D341Med (cell line): ENCODE data around the gene POU4F2.
A peak's percentile ranks its signal among the peaks of the same experiment; 100 is the strongest.

ENCODE experiments used
- DNase-seq: peaks from one replicate; pipeline ENCODE4 v3.0.0; 2012; ENCODE audit warnings: low spot score

POU4F2 gene, protein sequence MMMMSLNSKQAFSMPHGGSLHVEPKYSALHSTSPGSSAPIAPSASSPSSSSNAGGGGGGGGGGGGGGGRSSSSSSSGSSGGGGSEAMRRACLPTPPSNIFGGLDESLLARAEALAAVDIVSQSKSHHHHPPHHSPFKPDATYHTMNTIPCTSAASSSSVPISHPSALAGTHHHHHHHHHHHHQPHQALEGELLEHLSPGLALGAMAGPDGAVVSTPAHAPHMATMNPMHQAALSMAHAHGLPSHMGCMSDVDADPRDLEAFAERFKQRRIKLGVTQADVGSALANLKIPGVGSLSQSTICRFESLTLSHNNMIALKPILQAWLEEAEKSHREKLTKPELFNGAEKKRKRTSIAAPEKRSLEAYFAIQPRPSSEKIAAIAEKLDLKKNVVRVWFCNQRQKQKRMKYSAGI

DNA sequence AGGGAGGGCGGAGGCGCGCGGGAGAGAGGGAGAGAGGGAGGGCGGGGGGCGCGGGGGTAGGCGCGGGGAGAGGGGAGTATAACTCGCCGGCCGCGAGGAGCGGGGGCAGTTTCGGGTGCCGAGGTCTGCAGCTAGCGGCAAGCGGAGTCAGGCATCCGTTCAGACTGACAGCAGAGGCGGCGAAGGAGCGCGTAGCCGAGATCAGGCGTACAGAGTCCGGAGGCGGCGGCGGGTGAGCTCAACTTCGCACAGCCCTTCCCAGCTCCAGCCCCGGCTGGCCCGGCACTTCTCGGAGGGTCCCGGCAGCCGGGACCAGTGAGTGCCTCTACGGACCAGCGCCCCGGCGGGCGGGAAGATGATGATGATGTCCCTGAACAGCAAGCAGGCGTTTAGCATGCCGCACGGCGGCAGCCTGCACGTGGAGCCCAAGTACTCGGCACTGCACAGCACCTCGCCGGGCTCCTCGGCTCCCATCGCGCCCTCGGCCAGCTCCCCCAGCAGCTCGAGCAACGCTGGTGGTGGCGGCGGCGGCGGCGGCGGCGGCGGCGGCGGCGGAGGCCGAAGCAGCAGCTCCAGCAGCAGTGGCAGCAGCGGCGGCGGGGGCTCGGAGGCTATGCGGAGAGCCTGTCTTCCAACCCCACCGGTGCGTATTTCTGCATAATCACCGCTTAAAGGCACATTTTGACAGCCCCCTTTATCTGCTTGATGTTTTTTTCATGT, at the start of gene POU4F2:
Gene POU4F2, plus strand, starts transcription at position 108 of the 720 bp plus-strand sequence. Its CDS starts 248 bp downstream, at position 356.
- DNase-seq: peak; percentile 77

DNA sequence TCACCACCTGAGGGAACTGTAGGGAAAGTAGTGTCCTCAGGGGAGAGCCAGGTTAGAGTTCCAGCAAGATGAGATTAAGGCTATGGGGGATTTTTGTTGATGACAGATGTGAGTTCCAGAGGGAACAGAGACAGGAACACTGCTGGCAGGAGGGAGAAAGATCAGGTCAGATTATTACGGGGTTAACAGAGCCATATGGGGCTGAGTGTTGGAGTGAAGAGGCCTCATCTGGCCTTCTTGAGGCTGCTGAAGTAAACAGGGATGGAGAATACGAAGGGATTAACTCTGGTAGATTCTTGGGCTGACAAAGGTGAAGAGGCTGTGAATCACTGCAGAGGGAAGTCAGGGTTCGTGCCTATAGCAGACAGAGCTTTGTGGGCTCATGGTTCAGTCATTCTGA, 47.9 kb upstream of the POU4F2 start:
- DNase-seq: peak; percentile 65

DNA sequence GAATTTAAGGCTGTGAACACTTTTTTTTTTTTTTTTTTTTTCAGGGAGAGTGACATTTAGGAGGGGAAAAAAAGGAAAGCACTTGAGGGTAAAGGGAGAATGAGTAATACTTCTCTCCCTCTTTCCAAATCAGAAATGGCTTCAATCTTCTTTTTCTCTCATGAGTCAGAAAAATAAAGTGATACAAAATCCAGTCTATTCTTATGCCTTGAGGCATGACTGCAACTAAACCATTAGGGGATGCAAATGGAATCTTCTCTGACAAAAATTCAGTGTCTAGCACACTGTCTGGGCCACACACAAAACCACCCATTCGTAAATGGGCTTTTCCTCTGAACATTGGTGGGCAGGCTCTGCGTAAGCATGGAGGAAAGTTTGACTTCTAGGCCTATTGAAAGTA, 46.7 kb upstream of the POU4F2 start:
- no peak for DNase-seq

DNA sequence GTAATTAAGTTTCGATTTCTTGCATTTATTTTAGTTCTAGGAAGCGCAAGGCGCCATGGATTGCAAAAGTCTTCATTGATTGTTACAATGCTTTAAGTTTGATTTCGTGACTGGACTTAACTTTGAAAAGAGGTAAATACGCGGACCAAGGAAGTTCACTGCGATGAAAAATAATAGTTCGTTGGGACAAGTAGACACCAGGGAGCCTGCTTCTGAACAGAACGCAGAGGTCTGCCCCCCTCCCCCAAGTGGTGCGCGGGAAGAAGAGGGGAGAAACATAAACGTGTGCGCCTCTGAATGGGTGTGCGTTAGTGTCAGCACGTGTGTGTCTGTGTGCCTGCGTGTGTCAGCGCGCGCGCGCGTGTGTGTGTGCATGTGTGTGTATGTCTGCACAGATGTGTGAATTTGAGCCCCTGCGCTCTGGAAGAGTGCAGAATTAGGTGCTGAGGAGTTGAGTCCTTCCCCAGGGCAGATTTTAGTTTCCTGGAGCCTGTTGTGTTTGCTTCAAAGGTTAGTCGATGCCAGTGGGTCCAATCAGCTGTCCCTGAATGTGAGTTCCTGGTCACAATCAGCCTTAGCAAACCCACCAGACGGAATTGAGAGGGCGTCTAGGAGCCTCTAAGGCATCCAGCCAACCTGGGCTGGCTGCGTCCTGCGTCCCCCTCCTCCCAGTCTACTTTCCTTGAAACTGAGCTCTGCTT, 5.8 kb upstream of the POU4F2 start:
- DNase-seq: no peak

DNA sequence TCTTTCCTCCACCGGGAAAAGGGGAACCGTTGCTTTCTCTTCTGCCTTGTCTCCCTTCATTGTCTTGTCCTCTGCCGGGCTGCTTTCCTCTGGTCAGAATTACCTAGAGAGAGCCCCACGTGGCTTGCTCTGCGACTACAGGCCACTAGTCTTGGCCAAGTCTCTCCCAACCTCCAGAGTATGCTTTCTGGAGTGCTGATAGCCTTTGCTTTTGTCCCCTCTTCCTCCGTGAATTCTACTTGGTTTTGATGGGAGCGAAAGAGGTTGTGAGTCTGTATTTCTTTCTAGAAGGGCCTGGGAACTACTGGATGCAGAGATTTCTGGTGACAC, 5.3 kb upstream of the POU4F2 start:
- DNase-seq: no peak

DNA sequence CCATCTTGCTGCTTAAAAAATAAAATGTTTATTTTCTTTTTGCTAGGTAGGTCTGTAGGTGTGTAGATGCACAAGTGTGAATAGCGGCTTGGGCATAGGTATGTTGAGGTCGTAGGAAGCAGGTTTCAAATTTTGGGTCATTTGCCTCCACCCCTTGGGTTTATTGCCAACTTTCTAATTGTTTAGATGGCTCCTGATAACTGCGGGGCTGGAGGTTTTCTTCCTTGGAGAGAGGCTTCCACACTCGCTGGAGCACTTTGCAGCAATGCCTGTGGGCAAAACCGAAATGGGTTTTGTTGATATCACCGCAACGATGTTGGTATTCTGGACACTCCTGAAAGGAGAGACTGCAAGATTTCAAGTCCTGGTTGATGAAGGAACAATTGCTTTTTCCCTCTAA, 3.9 kb upstream of the POU4F2 start:
- DNase-seq: no peak

DNA sequence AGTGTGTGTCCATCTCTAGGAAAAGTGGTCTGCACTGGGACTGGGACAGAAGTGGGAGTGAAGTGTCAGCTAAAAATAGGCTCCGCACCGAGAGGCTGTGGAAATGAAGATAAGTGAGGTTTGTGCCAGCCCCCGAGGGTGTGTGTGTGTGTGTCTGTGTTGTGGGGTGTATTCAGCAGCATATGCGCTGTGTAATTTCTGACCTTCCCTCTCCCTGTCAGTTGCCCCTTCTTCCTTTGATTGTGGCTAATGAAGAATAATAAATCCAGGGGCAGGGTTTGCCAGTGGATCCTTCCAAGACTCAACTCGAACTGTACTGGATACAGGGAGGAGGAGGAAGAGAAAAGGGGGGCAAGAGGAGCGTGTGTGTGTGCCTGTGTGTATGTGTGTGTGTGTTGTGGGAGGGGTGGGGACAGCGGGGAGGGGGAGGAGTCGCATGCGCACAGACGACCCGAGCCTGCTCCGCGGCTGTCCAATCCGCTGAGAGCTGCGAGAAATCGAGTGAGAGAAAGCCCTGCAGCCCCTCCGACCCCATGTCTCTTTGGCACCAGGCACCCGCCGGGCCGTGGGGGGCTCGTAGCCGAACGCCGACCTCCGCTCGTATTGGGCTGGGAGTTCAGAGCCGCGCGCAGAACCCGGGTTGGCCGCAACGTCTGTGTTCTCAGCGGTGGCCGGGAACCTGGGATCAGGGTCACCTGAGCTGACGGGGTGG, 916 bp upstream of the POU4F2 start:
- DNase-seq: peak; percentile 89

DNA sequence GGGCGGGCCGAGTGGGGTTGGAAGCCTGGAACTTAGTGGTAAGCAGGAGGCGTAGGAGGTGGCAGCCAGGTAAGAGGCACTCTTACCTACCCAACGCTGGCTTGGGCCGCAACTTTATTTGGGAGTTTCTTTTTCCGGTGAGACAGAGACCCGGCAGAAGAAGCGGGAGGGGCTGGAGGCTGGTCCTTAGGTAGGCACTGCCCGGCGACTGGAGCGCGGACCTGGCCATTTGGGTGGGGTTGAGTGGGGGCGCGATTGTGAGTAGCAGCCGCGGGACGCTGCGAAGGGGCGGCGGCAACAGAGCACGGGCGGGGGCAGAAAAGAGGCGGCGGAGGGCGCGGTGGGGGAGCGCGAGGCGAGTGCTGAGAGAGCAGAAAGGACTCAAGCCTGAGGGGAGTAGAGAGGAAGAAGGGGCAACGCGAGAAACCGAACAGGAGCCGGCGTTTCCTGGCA, 334 bp upstream of the POU4F2 start:
- DNase-seq: no peak

DNA sequence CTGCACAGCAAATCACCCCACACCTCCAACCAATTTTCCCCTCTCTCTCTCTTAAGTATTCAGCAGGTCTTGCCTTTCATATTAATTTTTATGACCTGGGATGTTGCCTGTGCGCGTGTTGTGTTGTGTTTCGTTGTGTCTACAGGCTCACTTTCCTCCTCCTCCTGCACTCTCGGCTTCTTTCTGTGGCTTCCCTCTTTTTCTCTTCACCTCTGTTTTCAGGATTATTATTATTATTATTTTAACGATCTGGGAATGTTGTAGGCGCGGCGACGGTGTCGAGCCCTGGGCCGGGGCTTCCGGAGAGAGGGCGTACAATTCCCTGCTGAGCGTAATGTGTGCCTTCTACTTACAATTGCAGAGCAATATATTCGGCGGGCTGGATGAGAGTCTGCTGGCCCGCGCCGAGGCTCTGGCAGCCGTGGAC, 826 bp downstream of the POU4F2 start:
- DNase-seq: no peak

DNA sequence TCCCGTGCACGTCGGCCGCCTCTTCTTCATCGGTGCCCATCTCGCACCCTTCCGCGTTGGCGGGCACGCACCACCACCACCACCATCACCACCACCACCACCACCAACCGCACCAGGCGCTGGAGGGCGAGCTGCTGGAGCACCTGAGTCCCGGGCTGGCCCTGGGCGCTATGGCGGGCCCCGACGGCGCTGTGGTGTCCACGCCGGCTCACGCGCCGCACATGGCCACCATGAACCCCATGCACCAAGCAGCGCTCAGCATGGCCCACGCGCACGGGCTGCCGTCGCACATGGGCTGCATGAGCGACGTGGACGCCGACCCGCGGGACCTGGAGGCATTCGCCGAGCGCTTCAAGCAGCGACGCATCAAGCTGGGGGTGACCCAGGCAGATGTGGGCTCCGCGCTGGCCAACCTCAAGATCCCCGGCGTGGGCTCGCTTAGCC, 1.4 kb downstream of the POU4F2 start:
- peak; percentile 55 for DNase-seq

DNA sequence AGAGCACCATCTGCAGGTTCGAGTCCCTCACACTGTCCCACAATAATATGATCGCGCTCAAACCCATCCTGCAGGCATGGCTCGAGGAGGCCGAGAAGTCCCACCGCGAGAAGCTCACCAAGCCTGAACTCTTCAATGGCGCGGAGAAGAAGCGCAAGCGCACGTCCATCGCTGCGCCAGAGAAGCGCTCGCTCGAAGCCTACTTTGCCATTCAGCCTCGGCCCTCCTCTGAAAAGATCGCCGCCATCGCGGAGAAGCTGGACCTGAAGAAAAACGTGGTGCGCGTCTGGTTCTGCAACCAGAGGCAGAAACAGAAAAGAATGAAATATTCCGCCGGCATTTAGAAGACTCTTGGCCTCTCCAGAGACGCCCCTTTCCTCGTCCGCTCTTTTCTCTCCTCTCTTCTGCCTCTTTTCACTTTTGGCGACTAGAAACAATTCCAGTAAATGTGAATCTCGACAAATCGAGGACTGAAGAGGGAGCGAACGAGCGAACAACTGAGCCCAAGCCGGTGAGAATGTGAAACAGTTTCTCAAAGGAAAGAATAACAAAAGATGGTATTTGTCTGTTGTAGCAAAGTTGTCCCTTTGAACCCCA, 1.9 kb downstream of the POU4F2 start:
- DNase-seq: no peak

DNA sequence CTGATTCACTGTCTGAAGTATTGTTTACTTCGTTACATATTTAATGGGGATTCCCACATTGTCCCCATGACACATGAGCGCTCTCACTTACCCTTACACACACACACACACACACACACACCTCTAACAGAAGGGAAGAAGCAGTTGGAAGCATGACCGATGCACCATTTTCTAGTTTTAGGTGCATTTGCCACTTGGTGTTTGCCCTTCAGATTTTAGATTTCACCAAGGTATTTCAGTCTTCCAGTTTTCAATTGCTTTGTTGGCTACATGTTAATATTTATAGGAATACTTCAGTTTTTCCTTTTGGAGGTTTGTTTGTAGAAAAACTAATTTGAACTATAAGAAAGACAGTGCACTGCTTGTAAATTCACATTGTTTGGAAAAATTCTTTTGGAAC, 3.1 kb downstream of the POU4F2 start:
- no peak for DNase-seq

DNA sequence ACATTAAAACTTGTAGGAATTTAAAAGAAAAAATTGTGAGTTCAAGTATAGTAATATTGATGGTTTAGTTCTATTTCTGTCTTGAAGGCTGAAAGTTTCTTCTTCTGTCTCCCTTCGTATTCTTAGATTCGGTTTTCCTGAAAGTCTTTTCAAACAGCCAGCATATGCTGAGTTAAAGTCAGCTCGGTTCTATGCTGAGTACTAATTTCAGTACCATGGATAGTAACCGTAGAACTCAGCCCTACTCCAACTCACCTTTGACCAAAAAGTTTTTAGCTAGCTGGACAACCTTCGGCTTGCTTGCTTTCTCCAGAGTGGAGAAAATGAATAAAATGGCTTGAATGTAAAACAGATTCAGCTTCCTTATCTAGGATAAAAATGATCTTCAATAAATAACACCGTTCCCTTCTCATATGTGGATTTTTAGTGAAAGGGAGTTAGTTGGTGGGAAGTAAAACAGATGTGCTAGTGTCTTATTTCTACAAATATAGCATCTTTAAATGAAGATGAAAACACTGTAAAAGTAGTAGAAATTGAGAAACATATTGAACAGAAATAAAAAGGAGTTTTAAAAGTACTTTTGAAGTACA, 5.2 kb downstream of the POU4F2 start:
- no peak for DNase-seq

DNA sequence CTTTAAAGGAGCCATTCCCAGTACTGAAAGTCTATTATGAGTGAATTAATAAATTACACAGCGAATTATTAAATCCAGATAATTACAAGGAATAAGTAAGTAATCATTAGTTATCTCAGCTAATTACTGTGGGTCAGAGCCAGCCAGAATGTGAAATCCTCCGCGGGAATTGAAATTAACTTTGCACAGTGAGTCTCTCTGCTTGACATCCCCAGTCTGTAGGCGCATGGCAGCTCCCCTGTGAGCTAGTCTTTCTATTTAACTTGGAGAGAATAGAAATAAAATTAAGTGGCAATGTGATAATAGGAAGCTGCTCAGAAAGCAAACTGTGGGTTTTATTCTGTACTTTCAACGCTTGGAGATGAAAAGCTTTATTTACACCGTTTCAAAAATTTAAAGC, 7.2 kb downstream of the POU4F2 start:
- DNase-seq: no peak

DNA sequence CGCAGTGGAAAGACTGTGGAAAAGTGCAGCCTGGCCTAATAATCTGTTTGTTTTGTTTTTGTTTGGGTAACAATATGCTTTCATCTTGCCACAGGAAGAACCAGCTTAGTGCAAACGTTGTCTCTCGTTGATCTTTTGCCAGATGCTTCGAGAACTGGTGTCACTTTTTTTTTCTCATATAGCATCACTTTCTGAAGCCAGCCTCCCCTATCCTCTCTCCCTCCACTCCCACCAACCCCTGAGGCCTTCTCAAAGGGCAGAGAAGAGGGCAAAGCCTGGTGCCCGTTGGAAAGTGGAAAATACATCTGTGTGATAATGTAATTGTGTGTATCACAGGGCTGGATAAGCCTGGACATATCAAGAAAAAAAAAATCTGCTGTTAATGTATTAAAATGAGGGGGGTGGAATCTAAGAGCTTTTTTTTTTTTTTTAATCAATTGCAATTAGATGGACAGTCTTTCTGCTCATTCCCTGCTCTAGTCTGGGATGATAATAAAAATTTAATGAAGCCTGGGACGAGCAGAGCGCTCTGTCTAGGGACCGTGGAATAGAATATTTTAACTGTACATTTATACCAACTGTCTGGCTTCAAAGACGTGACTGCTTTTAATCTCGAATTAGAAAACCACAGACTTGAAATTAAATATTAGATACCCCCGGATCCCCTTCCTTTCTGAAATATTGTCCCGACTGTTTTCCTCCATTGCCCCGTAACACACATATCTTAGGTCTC, 8.1 kb downstream of the POU4F2 start:
- DNase-seq: no peak

DNA sequence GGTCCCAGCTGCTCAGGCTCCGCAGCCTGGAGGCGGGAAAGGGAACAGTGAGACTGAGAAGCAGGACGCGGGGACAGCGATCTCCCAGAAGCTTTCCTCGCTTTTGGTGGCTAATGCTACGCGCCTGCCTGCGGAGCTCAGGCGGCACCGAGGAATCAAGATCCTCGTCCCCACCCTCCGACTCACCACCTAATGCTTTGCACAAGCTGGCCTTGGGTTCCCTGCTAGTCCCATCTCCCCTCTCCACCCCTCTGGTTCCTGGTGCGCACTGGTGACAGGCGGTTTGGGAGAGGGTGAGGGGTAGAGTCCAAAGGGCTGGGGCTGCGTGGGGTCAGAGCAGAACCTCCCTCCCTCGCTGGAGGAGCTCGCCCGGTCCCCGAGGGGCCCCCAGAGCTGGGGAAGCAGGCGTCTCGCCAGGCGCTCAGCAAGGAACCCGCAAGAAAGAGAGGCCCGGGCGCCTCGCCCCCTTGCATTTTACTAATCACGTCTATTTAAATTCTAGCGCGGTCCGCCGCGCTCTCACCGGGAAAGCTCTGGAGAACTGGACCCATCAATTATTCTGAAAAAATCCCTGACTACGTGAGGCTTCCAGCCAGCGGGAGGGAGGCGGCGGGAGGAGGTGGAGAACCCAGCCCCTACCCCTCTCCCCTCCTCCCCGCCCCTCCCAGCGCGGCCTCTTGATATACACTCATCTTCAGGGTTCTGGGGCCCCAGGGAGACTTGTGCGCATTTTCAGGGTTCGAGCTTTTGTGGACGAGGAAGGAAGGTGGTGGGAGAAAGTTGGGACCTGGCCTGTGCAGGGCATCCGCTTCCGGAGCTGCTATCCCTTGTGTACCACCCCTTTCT, 9.1 kb downstream of the POU4F2 start:
- DNase-seq: no peak

DNA sequence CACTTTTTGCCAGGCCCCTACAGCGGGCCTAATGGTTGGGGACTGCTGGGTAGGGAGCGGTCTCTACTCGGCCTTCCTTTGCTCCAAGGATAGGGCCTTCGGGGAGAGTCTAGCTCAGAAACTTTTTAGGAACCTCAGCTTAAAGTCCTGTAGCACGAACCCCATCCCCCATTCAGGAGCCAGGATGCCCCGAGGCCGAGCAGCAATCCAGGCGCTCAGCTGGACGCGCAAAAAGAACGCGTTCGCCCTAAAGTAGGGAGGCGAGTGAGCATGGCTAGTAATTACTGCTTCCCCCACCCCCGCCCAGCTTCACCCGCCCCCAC, 9.7 kb downstream of the POU4F2 start:
- no peak for DNase-seq

DNA sequence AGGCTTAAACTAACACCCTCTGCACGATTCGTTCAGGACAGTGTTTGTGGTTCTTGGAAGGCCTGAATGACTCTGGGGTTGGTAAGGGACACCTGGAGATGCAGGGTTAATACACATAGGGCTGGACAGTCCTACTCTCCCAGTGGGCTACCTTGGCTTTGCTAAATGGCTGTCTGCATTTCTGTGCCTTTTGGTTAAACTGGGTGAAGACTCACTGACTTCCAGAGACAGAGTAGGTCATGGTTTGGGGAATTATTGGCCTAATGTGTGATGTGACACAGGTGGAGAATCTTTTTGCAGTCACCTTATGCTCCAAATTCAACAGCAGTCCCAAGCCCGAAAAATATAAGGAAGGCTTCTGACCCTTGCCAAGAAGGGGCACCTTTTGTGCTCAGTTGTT, 10.5 kb downstream of the POU4F2 start:
- no peak for DNase-seq

DNA sequence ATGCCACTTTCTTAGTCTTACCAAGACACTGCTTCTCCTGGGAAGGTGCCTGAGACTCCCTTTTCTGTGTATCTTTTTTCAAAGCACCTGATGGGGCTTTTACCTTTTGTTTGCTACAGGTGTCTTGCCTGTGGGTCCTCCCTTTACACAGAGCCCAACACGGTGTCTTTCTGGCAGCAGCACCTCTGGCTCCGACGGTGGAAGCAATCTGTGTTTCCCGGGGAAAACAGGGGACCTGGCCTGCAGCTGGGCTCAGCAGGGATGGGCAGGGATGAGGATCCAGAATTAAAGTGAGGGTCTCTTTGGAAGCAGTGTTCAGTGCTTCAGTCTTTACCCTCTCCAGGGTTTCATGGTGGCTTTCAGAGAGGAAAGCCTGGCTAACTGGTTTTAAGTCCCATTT, 11.3 kb downstream of the POU4F2 start:
- no peak for DNase-seq
